SHP77 (cell line): ENCODE results near the gene DAAM1.

Experiments used
- DNase-seq, 2 experiments: peaks; one replicate each; lab custom pipeline; 2025; lab: John Stamatoyannopoulos, UW

The DAAM1 gene

GRCh38 chr14:59314953-59315599 is 126.6 kb downstream of the DAAM1 start:
- no peak for DNase-seq

- DNase-seq = no peak
Measured at GRCh38 chr14:59316151-59316830, 127.8 kb downstream of the DAAM1 start.

- no peak for DNase-seq
Measured at GRCh38 chr14:59317346-59317745, 128.9 kb downstream of the DAAM1 start.

- DNase-seq = no peak
Measured at GRCh38 chr14:59317798-59318505, 129.5 kb downstream of the DAAM1 start.

GRCh38 chr14:59318908-59319307 is 130.4 kb downstream of the DAAM1 start:
- DNase-seq = no peak

- DNase-seq = no peak
Measured at GRCh38 chr14:59320361-59320760, 131.9 kb downstream of the DAAM1 start.

GRCh38 chr14:59320763-59321625 is 132.5 kb downstream of the DAAM1 start:
- no peak for DNase-seq

- no peak for DNase-seq
Measured at GRCh38 chr14:59321626-59321949, 133.1 kb downstream of the DAAM1 start.

- no peak for DNase-seq
Measured at GRCh38 chr14:59325906-59326305, 137.4 kb downstream of the DAAM1 start.

GRCh38 chr14:59328454-59328853 is 140.0 kb downstream of the DAAM1 start:
- no peak for DNase-seq

- no peak for DNase-seq
Measured at GRCh38 chr14:59330455-59330854, 142.0 kb downstream of the DAAM1 start.

GRCh38 chr14:59331217-59331616 is 142.8 kb downstream of the DAAM1 start:
- DNase-seq = no peak

- no peak for DNase-seq
Measured at GRCh38 chr14:59332727-59333126, 144.3 kb downstream of the DAAM1 start.

GRCh38 chr14:59333235-59333634 is 144.8 kb downstream of the DAAM1 start:
- no peak for DNase-seq

GRCh38 chr14:59333668-59334067 is 145.2 kb downstream of the DAAM1 start:
- DNase-seq = no peak

GRCh38 chr14:59334253-59334652 is 145.8 kb downstream of the DAAM1 start:
- DNase-seq = no peak

- DNase-seq = no peak
Measured at GRCh38 chr14:59336098-59336497, 147.6 kb downstream of the DAAM1 start.

GRCh38 chr14:59336706-59337105 is 148.2 kb downstream of the DAAM1 start:
- no peak for DNase-seq

- no peak for DNase-seq
Measured at GRCh38 chr14:59337141-59337611, 148.7 kb downstream of the DAAM1 start.

GRCh38 chr14:59338761-59339160 is 150.3 kb downstream of the DAAM1 start:
- DNase-seq = no peak

GRCh38 chr14:59339524-59340330 is 151.3 kb downstream of the DAAM1 start:
- DNase-seq = no peak
